ENCODE data around the gene SLAIN2.
A peak's percentile ranks its signal among the peaks of the same experiment; 100 is the strongest.
"Not testable (repeated sequence)": the region's sequence is repeated elsewhere in the genome, so short reads cannot be mapped to it uniquely, and the experiment has no call there.

SLAIN2 gene
- total RNA-seq = 80.6 to 96.4 (median 89.6) reads per million in 4 experiments

DNA sequence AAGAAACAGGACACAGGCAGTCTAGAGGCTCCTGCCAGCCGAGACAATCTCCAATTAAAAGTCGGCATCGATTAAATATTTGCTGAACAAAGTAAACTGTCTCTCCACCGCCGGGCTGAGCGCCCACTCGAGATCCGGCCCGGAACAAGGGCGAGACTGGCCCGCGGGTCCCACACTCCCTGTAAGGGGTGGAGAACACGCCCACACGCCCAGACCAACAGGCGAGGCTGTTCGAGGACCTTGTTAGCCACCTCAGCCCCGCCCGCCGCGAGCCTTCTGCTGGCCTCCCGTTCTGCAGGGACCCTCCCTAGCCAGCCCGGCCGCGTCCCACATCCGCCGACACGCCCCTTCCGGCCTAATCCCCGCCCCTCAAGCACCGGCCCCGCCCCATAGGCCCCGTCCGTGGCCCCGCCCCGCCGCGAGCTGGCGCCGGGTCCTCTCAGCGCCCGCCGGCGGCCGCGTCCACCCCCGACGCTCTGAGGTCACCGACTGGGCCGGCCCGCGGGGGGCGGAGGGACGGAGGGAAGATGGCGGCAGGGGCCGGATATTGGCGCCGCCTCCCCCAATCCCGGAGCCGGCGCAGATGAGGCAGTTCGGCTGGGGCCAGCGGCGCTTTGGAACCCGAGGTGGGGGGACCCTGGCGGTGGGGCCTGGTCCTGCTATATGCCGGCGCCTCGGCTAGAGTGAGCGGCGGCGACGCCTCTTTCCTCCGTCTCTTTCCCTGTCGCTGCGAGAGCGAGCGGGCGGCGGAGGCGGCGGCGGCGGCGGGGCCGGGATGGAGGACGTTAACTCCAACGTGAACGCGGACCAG, at the start of gene SLAIN2:
SLAIN2 (plus strand) TSS at position 565 of the 811 bp plus-strand sequence; CDS start at position 776, 211 bp downstream.
- peak; percentile 96 for DNase-seq

DNA sequence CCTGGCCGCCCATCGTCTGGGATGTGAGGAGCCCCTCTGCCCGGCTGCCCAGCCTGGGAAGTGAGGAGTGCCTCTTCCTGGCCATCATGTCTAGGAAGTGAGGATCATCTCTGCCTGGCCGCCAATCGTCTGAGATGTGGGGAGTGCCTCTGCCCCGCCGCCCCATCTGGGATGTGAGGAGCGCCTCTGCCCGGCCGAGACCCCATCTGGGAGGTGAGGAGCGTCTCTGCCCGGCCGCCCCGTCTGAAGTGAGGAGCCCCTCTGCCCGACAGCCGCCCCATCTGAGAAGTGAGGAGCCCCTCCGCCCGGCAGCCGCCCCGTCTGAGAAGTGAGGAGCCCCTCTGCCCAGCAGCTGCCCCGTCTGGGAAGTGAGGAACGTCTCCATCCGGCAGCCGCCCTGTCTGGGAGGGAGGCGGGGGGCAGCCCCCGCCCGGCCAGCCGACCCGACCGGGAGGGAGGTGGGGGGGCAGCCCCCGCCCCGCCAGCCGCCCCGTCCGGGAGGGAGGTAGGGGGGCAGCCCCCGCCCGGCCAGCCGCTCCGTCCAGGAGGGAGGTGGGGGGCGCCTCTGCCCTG, 49.0 kb upstream of the SLAIN2 start:
- not testable (repeated sequence) for DNase-seq

DNA sequence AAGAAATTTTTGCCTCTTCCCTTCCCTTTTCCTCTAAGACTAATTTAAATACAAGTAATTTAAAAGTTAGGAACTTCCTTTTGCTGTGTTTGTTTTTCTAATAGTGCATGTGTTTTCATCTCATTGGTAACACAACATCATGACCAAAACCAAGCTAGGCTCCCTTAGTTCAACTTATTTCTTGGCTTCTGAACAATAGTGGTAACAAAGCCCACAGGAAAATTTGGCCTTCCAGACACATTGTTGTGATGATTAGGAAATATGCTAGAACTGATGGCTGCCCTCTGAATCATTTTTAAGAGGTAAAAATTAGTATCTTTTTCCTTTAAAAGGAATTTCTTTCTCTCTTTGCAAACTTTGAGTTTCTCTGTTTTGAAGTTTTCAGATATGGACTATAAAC, 46.2 kb upstream of the SLAIN2 start:
- no peak for DNase-seq

DNA sequence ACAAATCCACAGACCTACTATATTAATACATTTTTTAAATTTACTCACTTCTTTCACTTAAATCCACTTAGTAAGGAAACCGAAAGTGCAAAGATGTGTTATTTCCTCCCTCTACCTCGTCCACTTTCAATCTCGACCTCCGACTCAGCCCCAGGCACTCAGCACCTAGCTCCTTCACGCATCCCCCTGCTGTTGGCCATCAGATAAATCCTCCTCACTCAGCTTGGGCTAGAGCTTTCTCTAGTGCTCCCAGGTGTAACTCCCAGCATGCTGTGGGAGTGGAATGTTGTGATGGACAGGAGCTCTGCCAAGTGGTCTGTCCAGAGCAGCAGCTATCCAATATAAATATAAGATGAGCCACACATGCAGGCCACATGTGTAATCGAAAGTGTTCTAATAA, 45.0 kb upstream of the SLAIN2 start:
- DNase-seq = no peak

DNA sequence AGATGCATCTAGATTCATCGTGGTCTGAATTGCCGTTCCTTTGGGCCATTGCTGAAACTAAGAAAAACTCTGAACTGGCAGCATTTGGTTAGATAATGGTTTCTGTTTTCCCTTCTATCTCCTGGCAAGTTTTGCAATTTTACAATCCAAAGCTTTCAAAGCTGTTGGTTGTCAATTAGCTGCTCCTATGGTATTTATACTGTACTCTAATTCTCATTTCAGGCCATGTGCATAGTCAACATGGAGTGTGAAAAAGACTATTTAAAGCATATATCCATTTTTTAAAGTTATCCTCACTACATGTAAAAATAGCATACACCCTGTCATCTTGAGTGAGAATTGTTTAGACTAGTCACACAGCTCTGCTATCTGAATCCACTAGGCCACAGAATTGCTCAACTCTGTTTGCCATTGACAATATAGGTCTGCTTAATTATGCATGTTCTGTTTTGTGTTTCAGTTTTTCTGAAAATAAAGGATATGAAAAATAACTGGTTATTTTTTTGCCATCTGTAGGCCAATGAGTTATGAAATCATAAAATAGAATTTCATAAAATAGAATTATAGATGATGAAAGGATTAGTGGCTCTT, 44.0 kb upstream of the SLAIN2 start:
- no peak for DNase-seq

DNA sequence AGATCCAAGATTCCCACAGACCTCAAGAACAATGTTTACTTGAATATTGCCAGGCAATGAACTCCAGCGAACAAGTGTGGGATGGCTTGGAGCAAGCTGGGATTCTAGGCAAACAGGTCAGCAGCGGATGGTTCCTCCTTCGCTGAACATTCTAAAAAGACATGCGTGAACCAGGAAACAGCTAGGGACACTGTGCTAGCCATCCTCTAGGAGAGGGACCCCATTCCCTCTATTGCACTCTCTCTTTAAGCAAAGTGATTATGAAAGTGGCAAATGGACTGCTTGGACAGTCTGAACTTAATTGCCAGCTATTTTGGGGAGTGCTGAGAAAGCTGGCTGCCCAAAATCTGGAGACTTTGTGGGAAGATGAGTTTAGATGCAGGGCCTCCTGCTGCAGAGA, 41.8 kb upstream of the SLAIN2 start:
- no peak for DNase-seq

DNA sequence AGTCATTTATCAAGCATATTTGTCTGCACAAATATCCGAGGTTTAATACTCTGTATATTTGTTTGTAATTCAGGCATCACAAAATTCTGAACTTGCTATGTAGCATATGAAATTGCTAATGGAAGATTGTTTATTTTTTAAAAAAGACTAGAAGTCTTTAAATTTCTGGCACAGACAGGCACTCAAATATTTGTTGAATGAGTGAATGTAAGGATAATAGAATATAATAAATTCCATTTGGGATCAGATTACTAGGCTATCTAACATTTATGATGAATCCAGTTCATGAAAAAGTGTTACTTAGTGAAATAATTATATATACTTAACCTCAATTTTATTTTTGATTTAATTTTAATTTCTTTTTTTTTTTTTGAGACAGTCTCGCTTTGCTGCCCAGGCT, 41.3 kb upstream of the SLAIN2 start:
- DNase-seq = no peak

DNA sequence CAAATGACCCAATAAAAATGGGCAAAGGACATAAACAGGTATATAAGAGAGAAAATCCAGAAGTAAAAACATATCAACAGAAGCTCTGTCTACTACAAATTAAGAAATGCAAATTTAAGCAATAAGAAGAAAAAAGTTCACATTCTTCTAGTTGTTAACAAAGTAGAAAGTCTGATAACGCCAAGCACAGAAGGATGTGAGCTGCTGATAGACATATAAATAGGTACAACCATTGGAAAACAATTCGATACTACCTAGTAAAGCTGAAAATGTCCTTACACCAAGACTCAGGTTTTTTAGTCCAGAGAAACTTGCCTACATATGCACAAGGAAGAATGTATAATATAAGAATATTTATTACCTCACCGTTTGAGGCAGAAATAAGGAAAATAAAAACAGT, 35.8 kb upstream of the SLAIN2 start:
- no peak for DNase-seq

DNA sequence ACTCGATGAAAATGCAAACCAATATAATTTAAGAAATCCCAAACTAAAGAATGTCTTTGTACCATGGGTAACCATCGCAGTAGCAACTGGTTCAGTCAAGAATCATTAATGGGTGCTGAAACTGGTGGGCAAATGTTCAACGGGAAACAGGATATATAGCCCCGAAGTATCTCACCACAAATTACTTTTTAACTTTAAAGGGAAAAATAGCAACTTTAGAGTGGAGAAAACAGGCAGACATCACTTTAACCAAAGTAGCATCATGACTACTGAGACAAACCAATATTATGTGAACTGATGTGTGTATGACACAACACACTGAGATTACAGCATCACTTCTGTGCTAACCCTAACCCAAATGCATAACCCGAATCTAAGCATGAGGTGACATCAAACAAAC, 33.8 kb upstream of the SLAIN2 start:
- DNase-seq = no peak

DNA sequence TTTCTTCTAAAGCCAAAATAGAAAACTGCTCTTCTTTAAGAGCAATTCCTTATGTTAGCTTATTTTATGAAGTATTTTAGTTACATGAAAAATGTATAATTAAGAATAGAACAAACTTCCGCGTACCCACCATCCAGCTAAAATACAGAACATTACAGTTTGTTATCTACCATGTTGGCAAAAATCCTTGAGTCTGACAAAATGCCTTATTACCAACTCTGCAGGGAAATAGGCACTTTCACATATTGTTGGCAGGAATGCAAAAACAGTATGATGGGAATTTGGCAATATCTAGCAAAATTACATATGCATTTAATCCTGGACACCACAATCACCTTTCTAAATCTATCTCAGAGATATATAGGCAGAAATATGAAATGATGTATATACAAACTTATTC, 32.4 kb upstream of the SLAIN2 start:
- no peak for DNase-seq

DNA sequence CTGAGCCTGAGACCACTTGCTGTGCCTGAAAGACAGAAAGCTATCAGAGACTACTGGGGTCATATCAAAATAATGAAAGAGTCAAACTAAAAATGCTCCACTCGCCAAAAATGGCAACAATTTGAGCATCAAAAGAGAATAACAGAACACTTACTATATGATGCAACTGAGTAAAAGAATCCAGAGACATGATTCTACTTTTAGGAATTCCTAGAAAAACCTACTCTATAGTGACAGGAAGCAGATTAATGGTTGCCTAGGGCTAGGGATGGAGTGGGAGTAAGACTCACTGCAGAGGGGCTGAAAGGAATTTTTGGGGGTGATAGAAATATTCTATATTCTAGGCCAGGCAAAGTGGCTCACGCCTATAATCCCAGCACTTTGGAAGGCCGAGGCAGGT, 29.4 kb upstream of the SLAIN2 start:
- no peak for DNase-seq

DNA sequence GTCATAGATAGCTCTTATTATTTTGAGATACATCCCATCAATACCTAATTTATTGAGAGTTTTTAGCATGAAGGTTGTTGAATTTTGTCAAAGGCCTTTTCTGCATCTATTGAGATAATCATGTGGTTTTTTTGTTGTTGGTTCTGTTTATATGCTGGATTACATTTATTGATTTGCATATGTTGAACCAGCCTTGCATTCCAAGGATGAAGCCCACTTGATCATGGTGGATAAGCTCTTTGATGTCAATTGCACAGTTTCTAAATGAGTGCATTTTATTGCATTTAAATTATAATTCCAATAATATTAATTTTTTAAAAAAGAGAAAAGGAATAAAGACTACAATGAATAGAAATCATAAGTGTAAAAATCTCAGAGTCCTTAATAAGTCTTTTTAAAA, 26.6 kb upstream of the SLAIN2 start:
- DNase-seq = not testable (repeated sequence)

DNA sequence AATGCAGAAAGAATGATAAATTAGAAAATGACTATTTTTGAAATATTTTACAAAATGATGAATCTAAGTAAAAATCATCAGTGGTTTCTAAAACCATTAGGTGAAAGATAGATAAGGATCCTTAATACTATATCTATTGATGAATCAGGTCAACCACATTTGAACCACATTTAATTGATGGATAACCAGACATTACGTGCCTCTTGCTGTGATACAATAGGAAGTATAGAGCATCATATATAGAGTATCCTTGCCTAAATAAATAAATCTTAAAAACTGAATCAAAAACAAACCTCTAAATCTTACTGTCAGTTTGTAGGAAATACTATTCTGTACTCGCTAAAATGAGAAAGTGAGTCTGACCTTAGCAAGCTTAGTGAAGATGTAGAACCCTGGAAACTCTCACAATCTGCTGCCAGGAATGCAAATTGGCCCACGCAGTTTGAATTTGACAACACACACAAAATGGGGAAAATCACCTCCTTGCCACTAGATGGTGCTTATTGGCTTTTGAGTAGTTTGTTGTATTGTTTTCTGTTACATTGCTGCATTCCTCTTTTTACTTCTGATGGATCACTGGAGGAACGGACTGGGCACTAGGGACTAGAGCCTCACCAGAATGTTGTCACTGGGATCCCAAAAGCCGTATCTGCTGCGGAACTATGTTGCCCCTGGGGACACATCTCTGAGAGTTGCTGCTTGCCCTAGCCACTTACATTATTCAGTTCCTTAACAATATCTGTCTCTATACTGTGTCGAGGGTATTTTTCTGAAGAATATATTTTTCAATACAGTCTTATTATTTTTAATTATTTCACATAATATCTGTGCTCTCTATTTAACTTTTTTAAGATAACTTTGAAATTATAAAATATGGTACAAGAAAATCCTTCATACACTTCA, 25.4 kb upstream of the SLAIN2 start:
- no peak for DNase-seq

DNA sequence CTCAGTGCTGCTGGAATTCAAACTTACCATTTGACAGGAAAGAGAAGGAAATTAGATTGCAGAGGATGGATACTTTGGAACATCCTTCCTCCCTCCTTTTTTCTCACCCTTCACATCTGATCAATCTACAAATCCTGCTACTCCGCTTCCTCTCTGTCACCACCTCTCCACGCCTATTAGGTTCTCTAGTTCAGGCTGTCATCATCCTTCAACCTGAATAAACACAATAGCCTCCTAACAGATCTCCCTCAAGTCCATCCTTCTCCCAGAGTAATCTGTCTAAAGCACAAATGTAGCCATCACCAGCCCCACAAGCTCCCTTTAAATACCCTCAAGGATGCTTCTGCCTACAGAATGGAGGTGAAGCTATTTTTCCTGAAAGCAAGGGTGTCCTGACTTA, 20.0 kb upstream of the SLAIN2 start:
- no peak for DNase-seq

DNA sequence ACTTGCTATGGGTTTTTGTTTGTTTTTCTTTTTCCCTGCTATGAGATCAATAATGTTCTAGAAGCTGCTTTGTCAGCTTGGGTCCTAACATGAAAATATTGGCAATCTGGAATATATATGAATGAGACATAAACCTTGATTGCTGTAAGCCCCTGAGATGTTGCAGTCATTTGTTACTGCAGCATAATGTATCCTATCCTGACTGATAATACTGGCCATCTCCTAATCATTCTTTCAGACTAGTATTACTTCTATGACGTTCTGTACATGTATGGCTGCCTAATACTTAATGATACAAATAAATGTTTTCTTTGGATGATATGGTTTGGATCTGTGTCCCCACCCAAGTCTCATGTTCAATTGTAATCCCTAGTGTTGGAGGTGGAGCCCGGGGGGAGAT, 19.3 kb upstream of the SLAIN2 start:
- no peak for DNase-seq

DNA sequence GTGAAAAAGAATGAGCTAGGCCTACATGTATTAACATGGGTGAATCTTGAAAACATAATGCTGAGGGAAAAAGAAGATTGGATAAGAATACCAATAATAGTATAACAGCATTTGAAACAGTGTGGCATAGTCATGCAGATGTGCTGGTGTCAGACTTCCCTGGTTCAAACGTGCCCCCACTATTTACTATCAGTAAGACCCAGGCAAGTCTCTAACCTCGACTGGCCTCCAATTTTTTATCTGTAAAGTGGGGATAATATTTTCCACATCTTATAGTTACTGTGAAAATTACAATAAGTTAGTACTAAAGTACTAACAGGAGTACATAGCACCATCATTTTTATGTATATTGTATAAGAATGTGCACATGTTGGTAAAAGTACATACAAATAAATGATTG, 17.0 kb upstream of the SLAIN2 start:
- no peak for DNase-seq

DNA sequence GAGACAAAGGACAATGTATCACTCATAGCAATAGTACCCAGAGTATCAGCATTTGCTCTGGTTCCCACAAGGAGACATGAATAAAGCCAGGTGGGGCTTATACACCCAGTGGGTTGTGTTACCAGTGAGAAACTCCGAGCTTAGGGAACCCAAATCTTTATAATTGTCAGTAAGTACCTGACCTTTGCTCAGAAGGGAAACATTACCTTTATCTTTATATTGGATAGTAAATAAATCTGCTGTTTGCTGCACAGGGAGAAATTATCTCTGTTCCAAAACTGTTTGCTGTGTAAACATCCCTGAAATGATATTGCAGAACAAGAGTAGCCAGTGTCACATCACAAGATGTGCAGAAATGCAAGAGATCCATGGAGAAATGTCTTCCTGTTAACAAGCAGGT, 12.1 kb upstream of the SLAIN2 start:
- DNase-seq = no peak

DNA sequence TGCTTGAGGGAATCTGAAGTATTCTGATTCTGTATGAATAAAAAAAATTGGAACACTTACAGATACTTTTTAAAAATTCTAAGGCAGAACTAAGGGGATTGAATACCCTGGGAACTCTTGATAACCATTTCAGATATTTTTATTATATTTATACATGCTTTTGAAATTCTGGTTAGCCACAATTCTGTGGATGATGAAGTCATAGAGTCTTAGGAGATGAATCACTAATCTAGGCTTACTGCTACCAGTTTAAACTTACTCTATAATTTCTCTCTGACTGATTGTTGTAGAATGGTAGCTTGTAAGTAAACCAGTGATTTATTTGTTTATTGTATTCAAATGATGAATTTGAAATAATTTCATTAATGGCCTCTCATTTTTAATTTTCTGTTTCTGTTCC, 11.4 kb upstream of the SLAIN2 start:
- DNase-seq = no peak

DNA sequence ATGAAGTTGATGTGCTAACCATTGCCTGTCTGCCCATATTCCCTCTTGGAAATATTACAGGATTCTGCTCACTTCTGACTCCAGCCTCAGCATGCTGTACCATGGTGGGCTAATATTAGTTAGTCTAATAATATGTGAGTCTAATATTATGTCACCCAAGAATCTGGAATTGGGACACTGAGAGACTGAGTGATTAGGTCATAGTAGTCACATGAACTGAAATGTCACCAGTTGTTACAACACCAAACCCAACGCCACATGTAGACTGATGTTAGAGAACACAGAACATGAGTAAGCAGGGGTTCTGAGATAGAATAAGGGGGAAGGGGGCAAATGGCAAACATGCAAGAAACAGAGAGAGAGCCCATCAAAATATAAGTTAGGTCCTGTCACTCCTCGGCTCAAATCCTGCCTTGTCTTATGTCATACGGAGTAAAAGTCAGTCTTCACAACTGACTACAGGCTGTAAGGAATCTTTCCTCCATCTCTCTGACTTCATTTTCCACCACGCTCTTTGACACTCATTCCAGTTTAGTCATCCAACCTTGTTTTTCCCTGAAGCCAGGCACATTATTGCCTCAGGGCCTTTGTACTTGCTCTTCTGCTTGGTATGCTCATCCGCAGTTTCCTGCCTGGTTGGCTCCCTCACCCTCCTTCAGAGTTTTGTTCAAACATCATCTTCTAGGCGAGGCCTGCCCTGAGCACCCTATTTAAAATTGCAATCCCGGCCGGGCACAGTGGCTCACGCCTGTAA, 9.6 kb upstream of the SLAIN2 start:
- no peak for DNase-seq

DNA sequence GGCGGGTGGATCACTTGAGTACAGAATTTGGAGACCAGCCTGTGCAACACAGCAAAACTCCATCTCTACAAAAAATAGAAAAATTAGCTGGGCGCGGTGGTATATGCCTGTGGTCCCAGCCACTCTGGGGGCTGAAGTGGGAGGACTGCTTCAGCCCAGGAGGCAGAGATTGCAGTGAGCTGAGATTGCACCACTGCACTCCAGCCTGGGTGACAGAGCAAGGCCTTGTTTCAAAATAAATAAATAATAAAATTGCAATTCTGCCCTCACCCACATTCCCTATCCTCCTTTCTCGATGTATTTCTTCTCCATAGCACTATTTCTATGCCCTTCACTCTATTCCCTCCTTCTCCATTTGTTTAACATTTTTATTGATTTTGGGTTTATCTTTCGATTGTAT, 8.7 kb upstream of the SLAIN2 start:
- DNase-seq = no peak

DNA sequence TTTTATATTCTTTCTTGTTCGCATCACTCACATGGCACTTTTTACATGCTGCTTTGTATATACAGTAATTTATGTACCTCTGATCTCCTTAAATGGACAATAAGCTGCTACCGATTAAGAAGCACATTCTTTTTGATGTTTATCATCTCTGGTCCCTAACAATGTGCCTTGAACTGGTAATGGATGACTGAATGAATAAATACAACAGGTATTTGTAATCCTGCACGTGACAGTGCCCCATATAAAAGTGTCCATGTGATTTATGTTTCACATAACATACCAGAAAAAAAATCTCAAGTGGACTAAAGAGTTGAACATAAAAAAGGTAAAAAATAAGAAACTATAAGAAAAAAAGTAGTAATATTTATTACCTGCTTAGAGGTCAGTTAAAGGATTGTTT, 7.7 kb upstream of the SLAIN2 start:
- no peak for DNase-seq

DNA sequence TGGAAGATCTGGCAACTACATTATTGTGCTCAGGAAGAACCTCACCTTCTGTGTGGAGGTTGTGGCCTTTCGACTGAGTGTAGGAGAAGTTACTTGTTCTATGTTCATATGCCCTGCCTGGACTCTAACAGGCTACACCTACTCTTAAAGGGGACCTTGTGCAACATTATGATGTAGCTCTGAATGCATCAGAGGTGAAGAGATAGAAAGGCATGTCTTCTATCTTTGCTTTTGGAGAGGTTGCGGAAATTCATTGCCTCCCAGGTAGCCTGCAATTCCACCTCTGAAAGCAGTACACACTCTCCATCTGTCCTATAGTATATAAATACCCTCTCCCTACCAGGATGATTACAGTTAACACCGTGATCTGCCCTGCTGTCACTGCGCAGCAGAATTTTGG, 7.1 kb upstream of the SLAIN2 start:
- DNase-seq = no peak
